ENCODE measurements around the gene TCF15.

Gene TCF15

GRCh38 chr20:641516-641875 lies 31.4 kb upstream of the TCF15 start:
- DNase-seq = no peak

- no peak for DNase-seq
Measured at GRCh38 chr20:640674-641515, 30.8 kb upstream of the TCF15 start.

GRCh38 chr20:638579-638978 lies 28.5 kb upstream of the TCF15 start:
- no peak for DNase-seq

- DNase-seq = no peak
Measured at GRCh38 chr20:637559-637958, 27.4 kb upstream of the TCF15 start.

- DNase-seq = no peak
Measured at GRCh38 chr20:635893-636338, 25.8 kb upstream of the TCF15 start.

- DNase-seq = no peak
Measured at GRCh38 chr20:635028-635892, 25.2 kb upstream of the TCF15 start.

- no peak for DNase-seq
Measured at GRCh38 chr20:634148-634925, 24.2 kb upstream of the TCF15 start.

- no peak for DNase-seq
Measured at GRCh38 chr20:631101-631500, 21.0 kb upstream of the TCF15 start.

GRCh38 chr20:626579-626978 lies 16.5 kb upstream of the TCF15 start:
- no peak for DNase-seq

GRCh38 chr20:625360-625932 lies 15.3 kb upstream of the TCF15 start:
- DNase-seq = no peak

- DNase-seq = no peak
Measured at GRCh38 chr20:623704-624103, 13.6 kb upstream of the TCF15 start.

- no peak for DNase-seq
Measured at GRCh38 chr20:623021-623420, 12.9 kb upstream of the TCF15 start.

GRCh38 chr20:622161-622560 lies 12.1 kb upstream of the TCF15 start:
- DNase-seq = no peak

- no peak for DNase-seq
Measured at GRCh38 chr20:621125-621756, 11.1 kb upstream of the TCF15 start.

GRCh38 chr20:620246-620645 lies 10.1 kb upstream of the TCF15 start:
- no peak for DNase-seq

GRCh38 chr20:618980-619379 lies 8.9 kb upstream of the TCF15 start:
- DNase-seq = no peak

- DNase-seq = no peak
Measured at GRCh38 chr20:617934-618690, 8.0 kb upstream of the TCF15 start.

- no peak for DNase-seq
Measured at GRCh38 chr20:615514-615913, 5.4 kb upstream of the TCF15 start.

- no peak for DNase-seq
Measured at GRCh38 chr20:611843-612185, 1.7 kb upstream of the TCF15 start.

GRCh38 chr20:611047-611842 lies 1.1 kb upstream of the TCF15 start:
- DNase-seq = no peak

Data from NCI-H1092 (cell line).